Measurements from ENCODE around the gene COL12A1. TPM values are rescaled to one million over a fixed set of nuclear protein-coding genes. Genes with fewer than 3 reads are reported as not detected.

The COL12A1 gene
- total and polyA plus RNA-seq, 9 of the 15 experiments (the other 6 are each of a cell fraction or from before 2014, with no cell fraction given), result 0.11 TPM; not detected in 8

DNA sequence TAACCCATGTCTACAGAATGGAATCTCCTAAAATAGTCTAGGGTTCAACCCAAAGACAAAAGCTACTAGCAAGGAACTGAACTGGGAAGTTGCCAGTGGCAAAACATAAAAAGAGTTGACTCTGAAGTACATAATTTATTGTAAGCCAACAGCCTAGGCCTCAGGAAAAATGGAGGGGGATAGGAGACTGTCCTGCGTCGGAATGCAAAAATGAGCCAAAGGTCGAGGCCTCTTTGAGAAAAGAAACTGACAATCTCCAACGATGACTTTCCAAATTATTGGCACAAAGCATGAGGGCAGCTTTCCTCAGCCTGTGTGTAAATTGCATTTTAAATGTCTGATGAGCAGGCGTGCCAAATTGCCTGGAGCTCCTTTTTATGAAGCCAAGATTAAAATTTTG is 2.1 kb downstream of the COL12A1 start (continued):
- TF ChIP-seq, protein P1, sequence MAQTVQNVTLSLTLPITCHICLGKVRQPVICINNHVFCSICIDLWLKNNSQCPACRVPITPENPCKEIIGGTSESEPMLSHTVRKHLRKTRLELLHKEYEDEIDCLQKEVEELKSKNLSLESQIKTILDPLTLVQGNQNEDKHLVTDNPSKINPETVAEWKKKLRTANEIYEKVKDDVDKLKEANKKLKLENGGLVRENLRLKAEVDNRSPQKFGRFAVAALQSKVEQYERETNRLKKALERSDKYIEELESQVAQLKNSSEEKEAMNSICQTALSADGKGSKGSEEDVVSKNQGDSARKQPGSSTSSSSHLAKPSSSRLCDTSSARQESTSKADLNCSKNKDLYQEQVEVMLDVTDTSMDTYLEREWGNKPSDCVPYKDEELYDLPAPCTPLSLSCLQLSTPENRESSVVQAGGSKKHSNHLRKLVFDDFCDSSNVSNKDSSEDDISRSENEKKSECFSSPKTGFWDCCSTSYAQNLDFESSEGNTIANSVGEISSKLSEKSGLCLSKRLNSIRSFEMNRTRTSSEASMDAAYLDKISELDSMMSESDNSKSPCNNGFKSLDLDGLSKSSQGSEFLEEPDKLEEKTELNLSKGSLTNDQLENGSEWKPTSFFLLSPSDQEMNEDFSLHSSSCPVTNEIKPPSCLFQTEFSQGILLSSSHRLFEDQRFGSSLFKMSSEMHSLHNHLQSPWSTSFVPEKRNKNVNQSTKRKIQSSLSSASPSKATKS (CRISPR knock-in tag; IDR thresholded peaks at IDR 0.05), result no peak
- TF ChIP-seq, protein P2, sequence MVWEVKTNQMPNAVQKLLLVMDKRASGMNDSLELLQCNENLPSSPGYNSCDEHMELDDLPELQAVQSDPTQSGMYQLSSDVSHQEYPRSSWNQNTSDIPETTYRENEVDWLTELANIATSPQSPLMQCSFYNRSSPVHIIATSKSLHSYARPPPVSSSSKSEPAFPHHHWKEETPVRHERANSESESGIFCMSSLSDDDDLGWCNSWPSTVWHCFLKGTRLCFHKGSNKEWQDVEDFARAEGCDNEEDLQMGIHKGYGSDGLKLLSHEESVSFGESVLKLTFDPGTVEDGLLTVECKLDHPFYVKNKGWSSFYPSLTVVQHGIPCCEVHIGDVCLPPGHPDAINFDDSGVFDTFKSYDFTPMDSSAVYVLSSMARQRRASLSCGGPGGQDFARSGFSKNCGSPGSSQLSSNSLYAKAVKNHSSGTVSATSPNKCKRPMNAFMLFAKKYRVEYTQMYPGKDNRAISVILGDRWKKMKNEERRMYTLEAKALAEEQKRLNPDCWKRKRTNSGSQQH (CRISPR knock-in tag; IDR thresholded peaks at IDR 0.05), result no peak
- TF ChIP-seq HDAC3 (IDR thresholded peaks at IDR 0.05; ENCODE audit: borderline replicate concordance, partially characterized antibody), result no peak

DNA sequence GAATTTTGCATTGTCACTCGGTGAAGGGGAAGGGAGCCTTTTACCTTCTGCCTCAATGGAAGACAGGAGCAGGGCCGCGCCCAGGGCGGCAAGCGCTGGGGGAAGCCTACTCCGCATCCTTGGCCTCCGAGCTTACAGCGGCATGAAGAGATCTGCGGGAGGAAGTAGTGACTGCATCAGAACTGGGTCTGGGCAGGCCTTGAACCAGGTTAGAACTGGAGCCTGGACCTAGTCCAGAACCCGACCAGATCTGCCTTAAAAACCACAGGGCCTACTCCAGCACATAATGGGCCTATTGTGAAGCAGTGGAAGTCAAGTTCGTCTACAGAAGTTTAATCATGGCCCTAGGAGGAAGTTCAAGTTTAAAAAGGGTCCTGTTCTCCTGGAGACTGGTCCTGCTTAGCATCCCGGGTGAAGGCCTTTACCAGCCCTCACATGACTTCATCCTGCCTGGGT is 3.1 kb downstream of the COL12A1 start:
- 2% methylated on average over 8 of the region's 12 CpGs for WGBS (ENCODE audit: insufficient coverage, low coverage, missing lambda C conversion rate)
- 0 out of 2 replicates have a peak, but pooled peaks cover 4% of the 10 kb centered on the region for H4K20me1 ChIP-seq (replicated peaks; ENCODE audit: control insufficient read depth, insufficient read depth, low read length)
- FAIRE-seq (no peak), ATAC-seq (no peak), DNase-seq (ENCODE audit: extremely low read depth in 1 of 4, low spot score in 3 of 4) (no peak)
- no TSS peak for BruUV-seq (replicated peaks)
- ChIA-PET POLR2A (no interaction called here), CTCF (ENCODE audit: low intra/inter-chr PET ratio) (no interaction called here)
- no peak overlapping the region for H2AFZ ChIP-seq (ENCODE audit: low read depth, low read length)
- in situ Hi-C loops (cut with MboI) (no loop called here), intact Hi-C loops (cut with micrococcal nuclease) (no loop called here)
- H3K9me3 ChIP-seq (replicated peaks; ENCODE audit: control insufficient read depth, insufficient read depth, low read depth, low read length), result no peaks in the 10 kb centered on the region
- H3K79me2 ChIP-seq (ENCODE audit: control insufficient read depth, insufficient read depth, low read length), result no peaks in the 10 kb centered on the region
- no peak overlapping the region for H3K27ac ChIP-seq (ENCODE audit: extremely low read depth, low read depth, low read length)
- H3K4me2 ChIP-seq (ENCODE audit: insufficient read depth, low read length), result no peak overlapping the region
- peaks cover 0 to 15% of the 10 kb centered on the region in 2 experiments; a peak in 1 of 5 replicates for H3K4me1 ChIP-seq (replicated peaks in 1 of 2; ENCODE audit: control insufficient read depth in 2 of 2, insufficient read depth in 2 of 2, low read length in 2 of 2)
- H3K36me3 ChIP-seq (ENCODE audit: control insufficient read depth, insufficient read depth, low read length), result no peaks in the 10 kb centered on the region
- H3K9me1 ChIP-seq (ENCODE audit: control insufficient read depth, insufficient read depth, low read length), result no peaks in the 10 kb centered on the region
- no peak overlapping the region for H3K4me3 ChIP-seq
- peaks cover 24 to 51% of the 10 kb centered on the region in 2 experiments; a peak in 4 of 5 replicates for H3K27me3 ChIP-seq (ENCODE audit: control insufficient read depth in 2 of 2, insufficient read depth in 2 of 2, low read length in 2 of 2)
- no peak overlapping the region; a peak in 1 of 4 replicates for H3K9ac ChIP-seq (ENCODE audit: insufficient read depth in 1 of 2, low read depth in 2 of 2, low read length in 2 of 2)
- TF ChIP-seq HDAC8 (tag; IDR thresholded peaks at IDR 0.05), result no peak
- TF ChIP-seq, protein P3, sequence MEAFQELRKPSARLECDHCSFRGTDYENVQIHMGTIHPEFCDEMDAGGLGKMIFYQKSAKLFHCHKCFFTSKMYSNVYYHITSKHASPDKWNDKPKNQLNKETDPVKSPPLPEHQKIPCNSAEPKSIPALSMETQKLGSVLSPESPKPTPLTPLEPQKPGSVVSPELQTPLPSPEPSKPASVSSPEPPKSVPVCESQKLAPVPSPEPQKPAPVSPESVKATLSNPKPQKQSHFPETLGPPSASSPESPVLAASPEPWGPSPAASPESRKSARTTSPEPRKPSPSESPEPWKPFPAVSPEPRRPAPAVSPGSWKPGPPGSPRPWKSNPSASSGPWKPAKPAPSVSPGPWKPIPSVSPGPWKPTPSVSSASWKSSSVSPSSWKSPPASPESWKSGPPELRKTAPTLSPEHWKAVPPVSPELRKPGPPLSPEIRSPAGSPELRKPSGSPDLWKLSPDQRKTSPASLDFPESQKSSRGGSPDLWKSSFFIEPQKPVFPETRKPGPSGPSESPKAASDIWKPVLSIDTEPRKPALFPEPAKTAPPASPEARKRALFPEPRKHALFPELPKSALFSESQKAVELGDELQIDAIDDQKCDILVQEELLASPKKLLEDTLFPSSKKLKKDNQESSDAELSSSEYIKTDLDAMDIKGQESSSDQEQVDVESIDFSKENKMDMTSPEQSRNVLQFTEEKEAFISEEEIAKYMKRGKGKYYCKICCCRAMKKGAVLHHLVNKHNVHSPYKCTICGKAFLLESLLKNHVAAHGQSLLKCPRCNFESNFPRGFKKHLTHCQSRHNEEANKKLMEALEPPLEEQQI (IDR thresholded peaks at IDR 0.05), result no peak
- TF ChIP-seq SIN3A (IDR thresholded peaks at IDR 0.05; ENCODE audit: borderline replicate concordance in 2 of 2, control insufficient read depth in 1 of 2, low read depth in 2 of 2, low read length in 2 of 2), result no peak
- TF ChIP-seq ZNF133 (CRISPR knock-in tag; IDR thresholded peaks at IDR 0.05), result no peak
- TF ChIP-seq HMGN3 (IDR thresholded peaks at IDR 0.05; ENCODE audit: borderline replicate concordance, extremely low read depth, insufficient read length, low read depth, low read length), result no peak
- no peak for TF ChIP-seq HLTF (IDR thresholded peaks at IDR 0.05)
- no peak for TF ChIP-seq POLR2B (IDR thresholded peaks at IDR 0.05; ENCODE audit: low read depth, partially characterized antibody)
- TF ChIP-seq, protein P4, sequence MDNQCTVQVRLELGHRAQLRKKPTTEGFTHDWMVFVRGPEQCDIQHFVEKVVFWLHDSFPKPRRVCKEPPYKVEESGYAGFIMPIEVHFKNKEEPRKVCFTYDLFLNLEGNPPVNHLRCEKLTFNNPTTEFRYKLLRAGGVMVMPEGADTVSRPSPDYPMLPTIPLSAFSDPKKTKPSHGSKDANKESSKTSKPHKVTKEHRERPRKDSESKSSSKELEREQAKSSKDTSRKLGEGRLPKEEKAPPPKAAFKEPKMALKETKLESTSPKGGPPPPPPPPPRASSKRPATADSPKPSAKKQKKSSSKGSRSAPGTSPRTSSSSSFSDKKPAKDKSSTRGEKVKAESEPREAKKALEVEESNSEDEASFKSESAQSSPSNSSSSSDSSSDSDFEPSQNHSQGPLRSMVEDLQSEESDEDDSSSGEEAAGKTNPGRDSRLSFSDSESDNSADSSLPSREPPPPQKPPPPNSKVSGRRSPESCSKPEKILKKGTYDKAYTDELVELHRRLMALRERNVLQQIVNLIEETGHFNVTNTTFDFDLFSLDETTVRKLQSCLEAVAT (IDR thresholded peaks at IDR 0.05), result no peak
- no peak for TF ChIP-seq KDM2B (CRISPR knock-in tag; IDR thresholded peaks at IDR 0.05)

All from K562 (cell line).